Measurements from ENCODE around the gene CEACAM19. TPM values are rescaled to one million over a fixed set of nuclear protein-coding genes. Genes with fewer than 3 reads are reported as not detected.
"Not testable (repeated sequence)": the region's sequence is repeated elsewhere in the genome, so short reads cannot be mapped to it uniquely, and the experiment has no call there.

CEACAM19 gene
- total RNA-seq, 3 donors from 2014 or later: 5.8 to 8.0 (median 6.9) TPM

GRCh38 chr19:44627631-44628030, 43.7 kb upstream of the CEACAM19 start:
- Histone ChIP-seq H3K36me3 (ENCODE audit: low read depth) (no peaks in the 10 kb centered on the region), H3K4me1 (ENCODE audit: low read depth) (no peaks in the 10 kb centered on the region), H3K9me3 (no peaks in the 10 kb centered on the region), H3K4me3 (no peak overlapping the region)
- DNase-seq (no peak), ATAC-seq (no peak)
- intact Hi-C loops (cut with DNase I, micrococcal nuclease): no loop called here
- TF ChIP-seq, protein P1, sequence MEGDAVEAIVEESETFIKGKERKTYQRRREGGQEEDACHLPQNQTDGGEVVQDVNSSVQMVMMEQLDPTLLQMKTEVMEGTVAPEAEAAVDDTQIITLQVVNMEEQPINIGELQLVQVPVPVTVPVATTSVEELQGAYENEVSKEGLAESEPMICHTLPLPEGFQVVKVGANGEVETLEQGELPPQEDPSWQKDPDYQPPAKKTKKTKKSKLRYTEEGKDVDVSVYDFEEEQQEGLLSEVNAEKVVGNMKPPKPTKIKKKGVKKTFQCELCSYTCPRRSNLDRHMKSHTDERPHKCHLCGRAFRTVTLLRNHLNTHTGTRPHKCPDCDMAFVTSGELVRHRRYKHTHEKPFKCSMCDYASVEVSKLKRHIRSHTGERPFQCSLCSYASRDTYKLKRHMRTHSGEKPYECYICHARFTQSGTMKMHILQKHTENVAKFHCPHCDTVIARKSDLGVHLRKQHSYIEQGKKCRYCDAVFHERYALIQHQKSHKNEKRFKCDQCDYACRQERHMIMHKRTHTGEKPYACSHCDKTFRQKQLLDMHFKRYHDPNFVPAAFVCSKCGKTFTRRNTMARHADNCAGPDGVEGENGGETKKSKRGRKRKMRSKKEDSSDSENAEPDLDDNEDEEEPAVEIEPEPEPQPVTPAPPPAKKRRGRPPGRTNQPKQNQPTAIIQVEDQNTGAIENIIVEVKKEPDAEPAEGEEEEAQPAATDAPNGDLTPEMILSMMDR (IDR thresholded peaks at IDR 0.05): no peak

DNA sequence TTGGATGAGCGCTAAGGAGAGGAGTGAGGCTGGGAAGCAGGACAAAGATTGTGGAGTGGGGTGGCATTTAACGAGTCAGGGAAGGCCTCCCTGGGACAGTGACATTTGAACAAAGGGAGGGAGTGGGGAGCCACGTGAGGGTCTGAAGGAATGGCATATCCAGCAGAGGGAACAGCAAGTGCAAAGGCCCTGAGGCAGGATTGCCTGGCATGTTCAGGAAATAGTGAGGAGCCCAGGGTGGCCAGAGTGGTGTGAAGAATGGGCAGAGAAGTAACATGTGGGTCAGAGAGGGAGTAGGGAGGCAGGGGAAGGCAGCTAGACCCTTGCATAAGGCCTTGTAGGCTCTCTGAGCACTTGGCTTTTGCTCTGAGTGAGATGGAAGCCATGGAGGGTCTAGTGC, 42.5 kb upstream of the CEACAM19 start:
- Histone ChIP-seq H3K4me1 (ENCODE audit: low read depth) (no peaks in the 10 kb centered on the region), H3K9me3 (no peaks in the 10 kb centered on the region), H3K36me3 (ENCODE audit: low read depth) (no peaks in the 10 kb centered on the region), H3K4me3 (no peak overlapping the region)
- intact Hi-C loops (cut with DNase I, micrococcal nuclease): no loop called here
- ATAC-seq (no peak), DNase-seq (no peak)
- TF ChIP-seq, protein P1 (IDR thresholded peaks at IDR 0.05): no peak

GRCh38 chr19:44631611-44632010, 39.7 kb upstream of the CEACAM19 start:
- H3K4me3 ChIP-seq; H3K4me1 ChIP-seq (ENCODE audit: low read depth); H3K9me3 ChIP-seq; DNase-seq; ATAC-seq; intact Hi-C loops (cut with DNase I, micrococcal nuclease); H3K36me3 ChIP-seq (ENCODE audit: low read depth): not testable (repeated sequence)

DNA sequence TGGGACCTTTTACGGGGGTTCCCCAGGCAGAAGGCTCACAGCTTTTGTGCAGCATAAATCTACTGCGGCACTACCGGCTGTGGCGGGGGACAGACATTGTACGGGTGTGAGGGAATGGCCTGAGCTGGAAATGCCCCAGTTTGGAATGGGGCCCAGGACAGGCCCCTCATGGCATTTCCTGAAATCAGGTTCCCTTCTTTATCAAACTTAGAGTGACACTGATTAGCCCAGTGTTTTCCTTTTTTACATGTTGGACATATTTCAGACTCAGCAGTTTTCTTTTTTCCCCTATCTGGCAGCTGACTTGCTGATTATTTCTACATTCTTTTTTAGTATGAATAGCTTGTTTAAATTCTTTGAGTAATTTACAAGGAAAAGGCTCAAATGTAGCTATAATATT, 37.2 kb upstream of the CEACAM19 start:
- DNase-seq; H3K4me3 ChIP-seq; ATAC-seq; H3K36me3 ChIP-seq (ENCODE audit: low read depth); intact Hi-C loops (cut with DNase I, micrococcal nuclease); H3K9me3 ChIP-seq: not testable (repeated sequence)
- H3K4me1 ChIP-seq (ENCODE audit: low read depth): peaks cover 29% of the 10 kb centered on the region

GRCh38 chr19:44634785-44635184, 36.5 kb upstream of the CEACAM19 start:
- no peaks in the 10 kb centered on the region for H3K9me3 ChIP-seq
- TF ChIP-seq, protein P1 (IDR thresholded peaks at IDR 0.05): no peak
- no peak overlapping the region for H3K4me3 ChIP-seq
- DNase-seq (no peak), ATAC-seq (no peak)
- H3K4me1 ChIP-seq (ENCODE audit: low read depth): peaks cover 35% of the 10 kb centered on the region
- intact Hi-C loops (cut with DNase I, micrococcal nuclease): no loop called here
- H3K36me3 ChIP-seq (ENCODE audit: low read depth): no peaks in the 10 kb centered on the region

DNA sequence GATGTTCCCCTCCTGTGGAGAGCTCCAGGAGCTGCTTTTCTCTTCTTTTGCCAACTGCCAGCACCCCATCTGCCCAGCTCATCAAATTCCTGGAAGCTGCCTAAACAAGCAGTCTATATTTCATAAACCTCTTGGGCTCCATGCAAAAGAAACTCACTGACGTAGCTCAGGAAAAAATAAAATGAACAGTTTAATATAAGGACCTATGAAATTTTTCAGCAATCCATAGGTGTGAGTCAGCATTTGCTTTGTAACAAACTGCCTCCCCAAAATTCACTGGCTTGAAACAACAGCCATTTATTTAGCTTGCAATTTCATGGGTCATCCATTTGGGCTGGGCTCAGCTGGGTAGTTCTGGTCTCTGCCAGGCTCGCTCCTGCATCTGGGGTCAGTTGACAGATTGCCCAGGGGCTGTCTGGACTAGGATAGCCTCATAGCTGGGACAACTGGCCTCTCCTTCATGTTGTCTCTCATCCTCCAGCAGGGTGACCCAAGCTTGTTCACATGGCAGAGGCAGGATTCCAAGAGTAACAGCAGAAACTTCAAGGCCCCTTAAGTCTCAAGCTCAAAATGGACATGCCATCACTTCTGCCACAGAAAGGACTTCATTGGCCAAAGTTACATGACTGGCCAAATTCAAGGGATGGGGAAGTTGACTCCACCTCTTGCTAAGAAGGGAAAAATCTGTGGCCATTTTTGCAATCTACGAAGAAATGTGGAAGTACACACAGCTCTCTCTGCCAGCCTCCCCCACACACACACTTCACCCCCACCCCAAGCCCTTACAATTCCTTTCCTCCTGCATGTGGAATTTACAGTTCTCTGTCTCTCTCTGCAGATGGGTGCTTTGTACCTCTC, 35.5 kb upstream of the CEACAM19 start:
- intact Hi-C loops (cut with DNase I, micrococcal nuclease): no loop called here
- Histone ChIP-seq H3K36me3 (ENCODE audit: low read depth) (no peaks in the 10 kb centered on the region), H3K4me1 (ENCODE audit: low read depth) (peaks cover 45% of the 10 kb centered on the region), H3K9me3 (no peaks in the 10 kb centered on the region), H3K4me3 (no peak overlapping the region)
- no peak for DNase-seq
- no peak for ATAC-seq
- TF ChIP-seq, protein P1 (IDR thresholded peaks at IDR 0.05): no peak
